Upper lobe of right lung (tissue), 1 donor: ENCODE measurements around the gene ARL4C. TPM values are rescaled to one million over a fixed set of nuclear protein-coding genes. Genes with fewer than 3 reads are reported as not detected.
A peak's percentile ranks its signal among the peaks of the same experiment; 100 is the strongest.

Source experiments
- ATAC-seq: fragments of 200-7000 bp; cut with Tn5 transposase; one replicate; pipeline ENCODE4 v1.9.1; 2020; ENCODE audit warnings: mild to moderate bottlenecking, moderate library complexity
- DNase-seq: peaks from one replicate; pipeline ENCODE4 v3.0.0-alpha.2; 2020
- H3K27ac ChIP-seq: fragments of 200-600 bp; one replicate; pipeline ENCODE4 v1.8.0; 2022
- H3K27me3 ChIP-seq: fragments of 200-600 bp; one replicate; pipeline ENCODE4 v1.8.0; 2022; ENCODE audit warnings: mild to moderate bottlenecking
- H3K36me3 ChIP-seq: fragments of 200-600 bp; one replicate; pipeline ENCODE4 v1.8.0; 2022
- H3K4me1 ChIP-seq: fragments of 200-600 bp; one replicate; pipeline ENCODE4 v1.8.0; 2022
- H3K4me3 ChIP-seq: fragments of 200-600 bp; one replicate; pipeline ENCODE4 v1.8.0; 2022; ENCODE audit warnings: mild to moderate bottlenecking
- H3K9me3 ChIP-seq: fragments of 200-600 bp; one replicate; pipeline ENCODE4 v1.8.0; 2022
- CTCF ChIP-seq: fragments of 200-600 bp; IDR thresholded peaks from one replicate; pipeline ENCODE4 v1.8.0; 2022; ENCODE audit warnings: antibody characterized with exemption
- intact Hi-C: fragments of 100-400 bp; cut with DNase I; formaldehyde crosslinking; loops from one replicate; pipeline ENCODE4 v1.11.0; 2022
- total RNA-seq: library from RNA; stranded (reverse); fragmentation: NEBNext Ultra II Directional; extraction: Animal tissue kit (Norgen Biotek cat#: 25700); gene quantifications from one replicate; pipeline ENCODE4 v1.2.1, GENCODE V29; 2021
- donor health status: DM: no; HTN: yes; CAD: no; lungs with severe emphysema.

ARL4C gene
- total RNA-seq, 1 donor from 2014 or later: 21.2 TPM

GRCh38 chr2:234469251-234469845 is 27.5 kb downstream of the ARL4C start:
- Histone ChIP-seq H3K4me1 (no peaks in the 10 kb centered on the region), H3K36me3 (no peaks in the 10 kb centered on the region), H3K9me3 (no peaks in the 10 kb centered on the region), H3K27me3 (no peaks in the 10 kb centered on the region), H3K4me3 (no peak overlapping the region), H3K27ac (no peak overlapping the region)
- TF ChIP-seq CTCF: no peak
- ATAC-seq (no peak), DNase-seq (no peak)
- intact Hi-C loops: no loop called here

DNA sequence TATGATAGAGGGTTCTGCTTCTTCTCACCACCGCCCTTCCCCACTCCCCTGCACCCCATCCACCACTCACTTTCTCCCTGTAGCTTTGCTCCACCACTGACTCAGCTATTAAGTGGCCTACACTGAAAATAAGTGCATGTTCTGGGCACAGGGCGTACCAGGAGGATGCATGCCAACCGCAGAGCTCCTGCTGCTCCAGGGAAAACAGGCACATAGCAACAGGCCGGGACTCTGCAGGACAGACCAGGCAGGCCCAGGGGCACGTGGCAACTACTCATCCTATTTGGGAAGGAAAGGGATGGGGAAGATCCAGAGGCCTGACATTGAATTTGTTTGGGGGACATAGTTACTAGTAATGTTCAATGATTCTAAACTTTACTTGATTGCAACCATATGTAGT is 28.4 kb downstream of the ARL4C start:
- no peak overlapping the region for H3K27ac ChIP-seq
- no peak for DNase-seq
- no peak overlapping the region for H3K4me3 ChIP-seq
- intact Hi-C loops: no loop called here
- ATAC-seq: peak; percentile 24
- no peaks in the 10 kb centered on the region for H3K27me3 ChIP-seq
- TF ChIP-seq CTCF: no peak
- H3K4me1 ChIP-seq: no peaks in the 10 kb centered on the region
- no peaks in the 10 kb centered on the region for H3K36me3 ChIP-seq
- H3K9me3 ChIP-seq: no peaks in the 10 kb centered on the region

DNA sequence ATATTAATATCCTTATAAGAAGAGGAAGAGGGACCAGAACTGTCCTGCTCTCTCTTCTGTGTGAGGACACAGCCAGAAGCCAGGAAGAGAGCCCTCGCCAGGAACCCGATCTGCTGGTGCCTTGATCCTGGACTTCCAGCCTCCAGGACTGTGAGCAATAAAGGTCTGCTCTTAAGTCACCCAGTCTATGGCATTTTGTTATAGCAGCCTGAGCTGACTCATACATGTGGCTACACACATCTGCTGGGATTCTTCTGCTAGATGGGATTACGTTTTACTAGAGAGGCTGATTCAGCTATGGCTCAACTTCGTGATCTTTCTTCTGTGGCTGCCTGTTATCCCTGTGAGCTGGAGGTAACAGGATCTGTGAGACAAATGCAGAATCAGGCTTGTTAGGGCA is 29.6 kb downstream of the ARL4C start:
- TF ChIP-seq CTCF: no peak
- ATAC-seq: no peak

GRCh38 chr2:234464291-234464645 is 32.6 kb downstream of the ARL4C start:
- peak overlapping the region; percentile 17 for H3K27ac ChIP-seq
- H3K9me3 ChIP-seq: no peaks in the 10 kb centered on the region
- TF ChIP-seq CTCF: no peak
- ATAC-seq: no peak
- H3K4me3 ChIP-seq: no peak overlapping the region
- no peak for DNase-seq
- no peaks in the 10 kb centered on the region for H3K4me1 ChIP-seq
- no peaks in the 10 kb centered on the region for H3K36me3 ChIP-seq
- H3K27me3 ChIP-seq: no peaks in the 10 kb centered on the region
- intact Hi-C loops: no loop called here

More for the DNA sequence above, 29.6 kb downstream of the ARL4C start:
- no peak overlapping the region for H3K4me3 ChIP-seq
- intact Hi-C loops: no loop called here
- DNase-seq: no peak
- H3K27ac ChIP-seq: no peak overlapping the region
- no peaks in the 10 kb centered on the region for H3K4me1 ChIP-seq
- H3K9me3 ChIP-seq: no peaks in the 10 kb centered on the region
- no peaks in the 10 kb centered on the region for H3K27me3 ChIP-seq
- no peaks in the 10 kb centered on the region for H3K36me3 ChIP-seq

GRCh38 chr2:234463626-234464290 is 33.1 kb downstream of the ARL4C start:
- ATAC-seq: peak; percentile 60
- peak overlapping the region; percentile 17 for H3K27ac ChIP-seq
- no peaks in the 10 kb centered on the region for H3K27me3 ChIP-seq
- intact Hi-C loops: no loop called here
- no peak for TF ChIP-seq CTCF
- H3K36me3 ChIP-seq: no peaks in the 10 kb centered on the region
- H3K4me3 ChIP-seq: no peak overlapping the region
- no peak for DNase-seq
- no peaks in the 10 kb centered on the region for H3K4me1 ChIP-seq
- no peaks in the 10 kb centered on the region for H3K9me3 ChIP-seq
